Gastroesophageal sphincter (tissue), 3 donors: Measurements from ENCODE around the gene WDR11.

Experiments used
- CTCF ChIP-seq, 4 experiments: fragments of 200-600 bp in 2 of 4; fragments of 450-650 bp in 2 of 4; sonication (generic) in 1 of 4; IDR thresholded peaks; one replicate each; pipeline ENCODE4 v1.5.1; 2017 to 2019; ENCODE audit warnings: antibody characterized with exemption in 4 of 4, mild to moderate bottlenecking in 2 of 4, moderate library complexity in 2 of 4
- POLR2A ChIP-seq, 2 donors: fragments of 450-650 bp; IDR thresholded peaks; one replicate each; pipeline ENCODE4 v1.6.1; 2017; ENCODE audit warnings: antibody characterized with exemption in 2 of 2, mild to moderate bottlenecking in 2 of 2, moderate library complexity in 1 of 2
- POLR2AphosphoS5 ChIP-seq: sonication (generic); formaldehyde crosslinking; IDR thresholded peaks from one replicate; pipeline ENCODE4 v1.6.1; 2017; ENCODE audit warnings: antibody characterized with exemption

GRCh38 chr10:120823266-120823665 is 27.9 kb upstream of the WDR11 start:
- TF ChIP-seq CTCF (IDR thresholded peaks at IDR 0.05) (no peak), POLR2A (IDR thresholded peaks at IDR 0.05) (no peak), POLR2AphosphoS5 (no peak)
